K562 (cell line): ENCODE data around the gene MINDY4. TPM values are rescaled to one million over a fixed set of nuclear protein-coding genes. Genes with fewer than 3 reads are reported as not detected.

Source experiments
- ARNT ChIP-seq, 2 experiments: fragments of 450-650 bp; IDR thresholded peaks; 2 replicates each; pipeline ENCODE4 v1.6.1; 2016; ENCODE audit warnings: mild to moderate bottlenecking in 1 of 2
- CBX1 ChIP-seq: sonication (generic); IDR thresholded peaks from 2 replicates; pipeline ENCODE4 v1.6.1; 2016; ENCODE audit warnings: antibody characterized with exemption, low read depth, mild to moderate bottlenecking
- DPF2 ChIP-seq: fragments of 450-650 bp; IDR thresholded peaks from 2 replicates; pipeline ENCODE4 v1.6.1; 2016
- HNRNPL ChIP-seq: fragments of 200-400 bp; formaldehyde crosslinking; IDR thresholded peaks from 2 replicates; pipeline ENCODE4 v1.6.1; 2017; ENCODE audit warnings: low read depth, mild to moderate bottlenecking, low read length
- PATZ1 ChIP-seq: fragments of 250-450 bp; sonication (Bioruptor Pico); IDR thresholded peaks from 2 replicates; pipeline ENCODE4 v1.5.0; 2020; ENCODE audit warnings: mild to moderate bottlenecking, borderline replicate concordance
- RBM22 ChIP-seq: fragments of 200-400 bp; formaldehyde crosslinking; IDR thresholded peaks from 2 replicates; pipeline ENCODE4 v1.6.1; 2018; ENCODE audit warnings: low read length, low read depth; ENCODE audit not compliant: poor library complexity, severe bottlenecking
- RERE ChIP-seq: sonication (generic); formaldehyde crosslinking; IDR thresholded peaks from 2 replicates; pipeline ENCODE4 v1.8.0; 2023; ENCODE audit warnings: missing genetic modification reagents, mild to moderate bottlenecking, borderline replicate concordance
- SMARCC2 ChIP-seq: fragments of 450-650 bp; IDR thresholded peaks from 2 replicates; pipeline ENCODE4 v1.6.1; 2017; ENCODE audit warnings: antibody characterized with exemption, moderate library complexity, mild to moderate bottlenecking, low read depth
- SNRNP70 ChIP-seq: fragments of 200-400 bp; formaldehyde crosslinking; optimal IDR thresholded peaks from 2 replicates; pipeline ENCODE3; 2017; ENCODE audit warnings: low read depth, low read length
- TBP ChIP-seq: optimal IDR thresholded peaks from 2 replicates; pipeline ENCODE3; 2011; ENCODE audit warnings: low read depth, low read length, improper control_type of control experiment
- TFAP4 ChIP-seq: sonication (generic); formaldehyde crosslinking; IDR thresholded peaks from 2 replicates; pipeline ENCODE4 v1.8.0; 2022; ENCODE audit warnings: missing genetic modification reagents, mild to moderate bottlenecking, moderate library complexity, borderline replicate concordance
- THRA ChIP-seq: fragments of 450-650 bp; IDR thresholded peaks from 2 replicates; pipeline ENCODE4 v1.6.1; 2017; ENCODE audit warnings: mild to moderate bottlenecking, moderate library complexity
- ZBTB8A ChIP-seq: fragments of 450-650 bp; IDR thresholded peaks from 2 replicates; pipeline ENCODE4 v1.6.1; 2018; ENCODE audit warnings: mild to moderate bottlenecking, moderate library complexity; ENCODE audit not compliant: partially characterized antibody
- ZNF3 ChIP-seq: fragments of 250-450 bp; sonication (Bioruptor Pico); IDR thresholded peaks from 2 replicates; pipeline ENCODE4 v1.5.0; 2021; ENCODE audit warnings: mild to moderate bottlenecking, moderate library complexity
- ZNF584 ChIP-seq: fragments of 200-800 bp; sonication (Bioruptor generic); IDR thresholded peaks from 2 replicates; pipeline ENCODE4 v1.6.1; 2016; ENCODE audit warnings: low read depth, mild to moderate bottlenecking, missing genetic modification characterization, missing compliant biosample characterization
- polyA plus RNA-seq, 8 experiments: library from polyadenylated mRNA; depleted of rRNA in 4 of 8; stranded (reverse) in 5 of 8; unstranded in 3 of 8; fragments of >200 nt; fragmentation: Nextera tagmentation in 2 of 8; fragmentation: Illumina TruSeq in 1 of 8; extraction: Ambion mirVana in 2 of 8; extraction: Trizol in 1 of 8; gene quantifications; 2 replicates each; pipeline versions ENCODE4 v1.2.1 to v1.2.3, GENCODE V29; 2011 to 2014; ENCODE audit warnings: inconsistent platforms in 1 of 8, missing spikeins in 1 of 8
- total RNA-seq, 7 experiments: library from RNA; depleted of rRNA in 6 of 7; stranded (reverse); fragments of >200 nt in 6 of 7; fragmentation: Illumina TruSeq in 2 of 7; extraction: Trizol in 2 of 7; gene quantifications; 2 replicates each; pipeline versions ENCODE4 v1.2.1 to v1.2.3, GENCODE V29; 2011 to 2021; ENCODE audit warnings: low replicate concordance in 1 of 7

MINDY4 gene
- total and polyA plus RNA-seq, 9 of the 15 experiments (the other 6 are each of a cell fraction or from before 2014, with no cell fraction given): 2.1 to 16.7 (median 11.0) TPM

- TF ChIP-seq THRA: no peak
- TF ChIP-seq ZBTB8A: no peak
- peak; percentile 48 for TF ChIP-seq TFAP4 (CRISPR knock-in tag)
- TF ChIP-seq TBP: peak; percentile 55
- TF ChIP-seq PATZ1: no peak
- TF ChIP-seq SMARCC2: no peak
- TF ChIP-seq RBM22: peak; percentile 74
- no peak for TF ChIP-seq DPF2
- TF ChIP-seq RERE: no peak
- no peak for TF ChIP-seq SNRNP70
- TF ChIP-seq ZNF584 (CRISPR knock-in tag): no peak
- no peak for TF ChIP-seq ARNT (IDR thresholded peaks at IDR 0.05)
- TF ChIP-seq CBX1: no peak
- TF ChIP-seq ZNF3 (CRISPR knock-in tag): no peak
- no peak for TF ChIP-seq HNRNPL
Observed at GRCh38 chr7:30771174-30771879, at the start of gene MINDY4 (continued).
